C4-2B (cell line): ENCODE measurements around the gene PIAS2.

Experiments used
- ZFX ChIP-seq: fragments of 450-650 bp; IDR thresholded peaks from 2 replicates; pipeline ENCODE4 v1.6.1; 2017
- TF ChIP-seq, protein P1 (sequence below): fragments of 450-650 bp; conservative IDR thresholded peaks from 2 replicates; pipeline ENCODE4 v1.5.1; 2017; ENCODE audit warnings: mild to moderate bottlenecking

DNA sequence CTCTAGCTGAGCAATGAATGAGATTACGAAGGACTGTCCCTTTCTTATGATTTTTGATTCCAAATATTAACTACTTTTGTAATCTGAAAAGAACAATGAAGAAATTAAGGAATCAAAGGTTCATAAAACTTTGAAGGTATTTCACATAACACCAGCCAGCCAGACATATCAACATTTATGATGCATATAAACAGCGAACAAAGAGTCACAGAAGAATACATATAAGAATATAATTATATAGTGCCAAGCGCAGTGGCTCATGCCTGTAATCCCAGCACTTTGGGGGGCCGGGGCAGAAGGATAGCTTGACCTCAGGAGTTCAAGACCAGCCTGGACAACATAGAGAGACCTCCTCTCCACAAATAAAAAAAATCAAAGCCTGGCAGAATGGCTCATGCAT is 34.1 kb downstream of the PIAS2 start:
- TF ChIP-seq, protein P1, sequence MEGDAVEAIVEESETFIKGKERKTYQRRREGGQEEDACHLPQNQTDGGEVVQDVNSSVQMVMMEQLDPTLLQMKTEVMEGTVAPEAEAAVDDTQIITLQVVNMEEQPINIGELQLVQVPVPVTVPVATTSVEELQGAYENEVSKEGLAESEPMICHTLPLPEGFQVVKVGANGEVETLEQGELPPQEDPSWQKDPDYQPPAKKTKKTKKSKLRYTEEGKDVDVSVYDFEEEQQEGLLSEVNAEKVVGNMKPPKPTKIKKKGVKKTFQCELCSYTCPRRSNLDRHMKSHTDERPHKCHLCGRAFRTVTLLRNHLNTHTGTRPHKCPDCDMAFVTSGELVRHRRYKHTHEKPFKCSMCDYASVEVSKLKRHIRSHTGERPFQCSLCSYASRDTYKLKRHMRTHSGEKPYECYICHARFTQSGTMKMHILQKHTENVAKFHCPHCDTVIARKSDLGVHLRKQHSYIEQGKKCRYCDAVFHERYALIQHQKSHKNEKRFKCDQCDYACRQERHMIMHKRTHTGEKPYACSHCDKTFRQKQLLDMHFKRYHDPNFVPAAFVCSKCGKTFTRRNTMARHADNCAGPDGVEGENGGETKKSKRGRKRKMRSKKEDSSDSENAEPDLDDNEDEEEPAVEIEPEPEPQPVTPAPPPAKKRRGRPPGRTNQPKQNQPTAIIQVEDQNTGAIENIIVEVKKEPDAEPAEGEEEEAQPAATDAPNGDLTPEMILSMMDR = no peak
- no peak for TF ChIP-seq ZFX
